ENCODE measurements around the gene TADA3.
A peak's percentile ranks its signal among the peaks of the same experiment; 100 is the strongest.

TADA3 gene

GRCh38 chr3:9793161-9793781 lies 998 bp upstream of the TADA3 start:
- no peak for TF ChIP-seq CTCF (IDR thresholded peaks at IDR 0.05; ENCODE audit: control insufficient read depth, extremely low read depth, insufficient read depth)
- DNase-seq (ENCODE audit: low read depth) = no peak

GRCh38 chr3:9791790-9792404 lies 376 bp downstream of the TADA3 start:
- H3K4me3 ChIP-seq (ENCODE audit: low read depth, low read length) = peak overlapping the region; percentile 97
- no peak for DNase-seq (ENCODE audit: low read depth)
- TF ChIP-seq CTCF (IDR thresholded peaks at IDR 0.05; ENCODE audit: control insufficient read depth, extremely low read depth, insufficient read depth) = no peak

More at GRCh38 chr3:9793161-9793781, 998 bp upstream of the TADA3 start:
- H3K4me3 ChIP-seq (ENCODE audit: low read depth, low read length) = peak overlapping the region; percentile 97

- no peak for DNase-seq (ENCODE audit: low read depth)
- no peak overlapping the region for H3K4me3 ChIP-seq (ENCODE audit: low read depth, low read length)
- TF ChIP-seq CTCF (IDR thresholded peaks at IDR 0.05; ENCODE audit: control insufficient read depth, extremely low read depth, insufficient read depth) = no peak
Measured at GRCh38 chr3:9791127-9791526, 1.1 kb downstream of the TADA3 start.

- H3K4me3 ChIP-seq (ENCODE audit: low read depth, low read length) = no peak overlapping the region
- no peak for TF ChIP-seq CTCF (IDR thresholded peaks at IDR 0.05; ENCODE audit: control insufficient read depth, extremely low read depth, insufficient read depth)
- DNase-seq (ENCODE audit: low read depth) = no peak
Measured at GRCh38 chr3:9787714-9788113, 4.6 kb downstream of the TADA3 start.

GRCh38 chr3:9786825-9787669 lies 5.2 kb downstream of the TADA3 start:
- TF ChIP-seq CTCF (IDR thresholded peaks at IDR 0.05; ENCODE audit: control insufficient read depth, extremely low read depth, insufficient read depth) = 0 out of 2 replicates have a peak, but pooled peaks have one; percentile 20
- DNase-seq (ENCODE audit: low read depth) = no peak
- no peak overlapping the region for H3K4me3 ChIP-seq (ENCODE audit: low read depth, low read length)

- no peak for DNase-seq (ENCODE audit: low read depth)
- H3K4me3 ChIP-seq (ENCODE audit: low read depth, low read length) = no peak overlapping the region
- TF ChIP-seq CTCF (IDR thresholded peaks at IDR 0.05; ENCODE audit: control insufficient read depth, extremely low read depth, insufficient read depth) = no peak
Measured at GRCh38 chr3:9786209-9786739, 6.0 kb downstream of the TADA3 start.

Measured in LNCaP clone FGC (cell line).